HUES48 (cell line): Measurements from ENCODE around the gene LRRIQ4.

Experiments
- H3K27ac ChIP-seq: one replicate; pipeline ENCODE4 v1.7.0; 2013; ENCODE audit warnings: low read depth, low read length, inconsistent platforms
- H3K27me3 ChIP-seq: 2 replicates; pipeline ENCODE4 v1.6.1; 2013; ENCODE audit warnings: mild to moderate bottlenecking, low read length; ENCODE audit not compliant: control insufficient read depth, insufficient read depth
- H3K36me3 ChIP-seq: 2 replicates; pipeline ENCODE4 v1.6.1; 2013; ENCODE audit warnings: low read length; ENCODE audit not compliant: control insufficient read depth, insufficient read depth
- H3K4me1 ChIP-seq: 2 replicates; pipeline ENCODE4 v1.6.1; 2013; ENCODE audit warnings: mild to moderate bottlenecking, low read length; ENCODE audit not compliant: control insufficient read depth, insufficient read depth
- H3K4me3 ChIP-seq: 2 replicates; pipeline ENCODE4 v1.5.1; 2013; ENCODE audit warnings: mild to moderate bottlenecking, low read depth, low read length
- H3K9ac ChIP-seq: 2 replicates; pipeline ENCODE4 v1.6.1; 2013; ENCODE audit warnings: mild to moderate bottlenecking, low read depth, low read length, moderate library complexity
- H3K9me3 ChIP-seq: 2 replicates; pipeline ENCODE4 v1.6.1; 2013; ENCODE audit warnings: low read length; ENCODE audit not compliant: control insufficient read depth, insufficient read depth

LRRIQ4 gene

GRCh38 chr3:169812332-169813235 is at the start of gene LRRIQ4, which contains the start of gene LRRC34:
Gene LRRIQ4 (plus strand): TSS chr3:169812870. CDS start chr3:169821922, 9,052 bp downstream.
Gene LRRC34 (minus strand): TSS chr3:169812904. CDS start chr3:169812548, 356 bp downstream.
- peak within 1 kb of the TSS; percentile 46 for H3K27ac ChIP-seq
- H3K4me3 ChIP-seq, result peak within 1 kb of the TSS; percentile 70
- no peaks in the 10 kb centered on the region for H3K36me3 ChIP-seq
- peaks cover 13% of the 10 kb centered on the region for H3K4me1 ChIP-seq
- H3K9me3 ChIP-seq, result peaks cover 4% of the 10 kb centered on the region; the same call in 1 of the 2 replicates
- peak within 1 kb of the TSS; percentile 56; the same call in 1 of the 2 replicates for H3K9ac ChIP-seq
- peaks cover 14% of the 10 kb centered on the region for H3K27me3 ChIP-seq

DNA sequence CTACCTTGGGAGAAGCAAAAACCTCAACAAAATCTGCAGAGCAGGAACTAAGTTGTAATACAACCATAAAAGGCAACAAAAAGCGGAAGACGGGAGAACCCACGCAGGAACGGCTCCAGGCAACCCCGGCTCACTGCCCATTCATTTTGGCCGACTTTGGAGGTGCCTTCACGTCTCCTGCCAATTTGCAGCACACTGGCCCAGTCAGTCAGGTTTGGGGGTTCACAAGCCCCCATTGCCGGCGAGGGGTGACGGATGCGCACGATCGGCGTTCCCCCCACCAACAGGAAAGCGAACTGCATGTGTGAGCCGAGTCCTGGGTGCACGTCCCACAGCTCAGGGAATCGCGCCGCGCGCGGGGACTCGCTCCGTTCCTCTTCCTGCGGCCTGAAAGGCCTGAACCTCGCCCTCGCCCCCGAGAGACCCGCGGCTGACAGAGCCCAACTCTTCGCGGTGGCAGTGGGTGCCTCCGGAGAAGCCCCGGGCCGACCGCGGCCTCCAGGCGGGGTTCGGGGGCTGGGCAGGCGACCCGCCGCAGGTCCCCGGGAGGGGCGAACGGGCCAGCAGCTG is 48.3 kb upstream of the LRRIQ4 start:
- H3K27ac ChIP-seq, result peak overlapping the region; percentile 55
- H3K27me3 ChIP-seq, result no peaks in the 10 kb centered on the region
- H3K4me3 ChIP-seq, result peak overlapping the region; percentile 78
- peak overlapping the region; percentile 72 for H3K9ac ChIP-seq
- no peaks in the 10 kb centered on the region for H3K4me1 ChIP-seq
- H3K9me3 ChIP-seq, result peaks cover 8% of the 10 kb centered on the region; the same call in 1 of the 2 replicates
- H3K36me3 ChIP-seq, result peaks cover 4% of the 10 kb centered on the region; the same call in 1 of the 2 replicates

- peak within 1 kb of the TSS; percentile 55 for H3K27ac ChIP-seq
- H3K27me3 ChIP-seq, result no peaks in the 10 kb centered on the region
- H3K36me3 ChIP-seq, result peaks cover 4% of the 10 kb centered on the region; the same call in 1 of the 2 replicates
- H3K9ac ChIP-seq, result peak within 1 kb of the TSS; percentile 72
- peaks cover 6% of the 10 kb centered on the region; the same call in 1 of the 2 replicates for H3K9me3 ChIP-seq
- H3K4me1 ChIP-seq, result no peaks in the 10 kb centered on the region
- H3K4me3 ChIP-seq, result peak within 1 kb of the TSS; percentile 78
These were observed 47.6 kb upstream of the LRRIQ4 start, which contains the start of gene TERC for GRCh38 chr3:169764882-169765612. Gene TERC (minus strand): TSS chr3:169765060.

DNA sequence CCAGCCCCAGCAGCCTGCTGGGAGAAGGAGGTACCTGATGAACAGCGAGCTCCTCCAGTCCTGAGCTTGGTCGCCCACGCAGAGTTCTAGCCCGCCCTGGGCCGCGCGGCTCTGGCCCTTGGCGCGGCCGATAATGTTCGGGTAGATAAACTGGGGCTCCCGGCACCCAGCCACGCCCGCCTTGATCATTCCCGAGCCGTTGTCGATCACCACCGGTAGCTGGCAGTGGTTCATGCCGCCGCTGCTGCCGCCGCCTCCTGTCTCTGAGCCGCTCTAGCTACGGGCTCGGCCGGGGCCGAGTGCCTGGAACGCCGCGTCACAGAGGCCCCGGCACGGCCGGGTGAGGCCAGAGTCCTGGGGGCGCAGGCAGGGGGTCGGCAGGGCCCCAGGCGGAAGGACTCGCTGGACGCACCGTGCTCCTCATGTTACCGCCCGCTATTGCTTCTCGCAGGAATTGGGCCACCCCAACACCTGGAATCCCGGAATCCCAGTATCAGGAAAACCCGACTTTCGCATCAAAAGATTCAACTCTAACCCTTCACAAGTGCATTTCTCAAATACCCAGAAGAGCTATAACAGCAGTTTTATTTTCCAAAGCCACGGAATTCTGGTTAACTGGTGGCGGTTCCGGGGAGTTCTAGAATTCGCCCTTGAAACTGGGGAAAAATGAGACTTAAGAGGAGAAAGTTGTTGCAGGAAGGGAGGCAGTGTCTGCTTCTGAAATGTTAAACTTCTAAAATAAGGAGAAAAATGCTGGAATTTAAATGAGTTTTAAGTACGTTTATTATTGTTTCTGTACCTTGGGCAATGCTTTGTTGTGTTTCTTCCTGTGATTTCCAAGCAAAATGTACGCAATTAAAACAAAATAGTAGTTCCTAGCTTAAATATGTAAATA is 43.1 kb upstream of the LRRIQ4 start, which contains the start of gene ACTRT3:
TSS of gene ACTRT3 (minus strand) at position 275 of the 895 bp plus-strand sequence. CDS start at position 234, 41 bp downstream.
- Histone ChIP-seq H3K36me3 (peaks cover 10% of the 10 kb centered on the region; the same call in 1 of the 2 replicates), H3K27me3 (no peaks in the 10 kb centered on the region), H3K27ac (peak within 1 kb of the TSS; percentile 75), H3K9ac (peak within 1 kb of the TSS; percentile 61), H3K4me1 (peaks cover 8% of the 10 kb centered on the region; the same call in 1 of the 2 replicates), H3K9me3 (no peaks in the 10 kb centered on the region), H3K4me3 (peak within 1 kb of the TSS; percentile 91)

DNA sequence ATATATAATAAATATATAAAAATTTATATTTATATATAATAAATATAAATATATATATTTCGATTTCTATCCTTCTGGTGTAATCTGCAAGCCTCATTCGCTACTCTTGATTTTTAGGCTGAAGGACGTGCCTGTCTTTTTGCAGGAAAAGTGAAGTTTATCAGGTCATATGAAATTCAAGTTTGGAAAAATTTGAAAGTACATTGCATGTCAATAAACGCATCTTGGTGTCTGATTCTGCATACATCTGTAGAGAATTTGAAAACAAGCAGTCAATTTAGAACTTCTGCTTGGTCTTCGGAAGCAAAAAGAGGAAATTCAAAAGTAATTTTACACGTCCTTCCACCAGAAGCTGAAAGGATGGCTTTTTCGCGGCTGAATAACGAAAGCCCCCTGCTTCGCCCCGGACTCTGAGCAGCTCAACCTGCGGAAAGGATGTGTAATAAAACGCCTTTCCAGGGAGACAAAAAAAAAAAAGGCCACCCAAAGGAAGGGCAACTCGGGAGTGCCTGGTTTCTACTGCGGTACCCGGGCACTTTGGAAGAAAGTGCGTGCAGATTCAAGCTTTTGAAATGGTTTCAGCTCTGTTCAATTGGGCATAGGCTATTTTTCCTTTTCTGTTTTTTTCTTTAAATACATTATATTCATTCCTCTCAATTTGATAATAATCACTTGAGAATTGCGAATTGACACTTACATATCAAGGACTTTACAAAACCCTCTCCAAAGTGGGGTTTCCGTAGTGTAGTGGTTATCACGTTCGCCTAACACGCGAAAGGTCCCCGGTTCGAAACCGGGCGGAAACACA is 41.0 kb upstream of the LRRIQ4 start:
- H3K9ac ChIP-seq, result peak overlapping the region; percentile 94
- H3K27ac ChIP-seq, result peak overlapping the region; percentile 77
- no peaks in the 10 kb centered on the region for H3K9me3 ChIP-seq
- H3K4me1 ChIP-seq, result peaks cover 23% of the 10 kb centered on the region
- peaks cover 26% of the 10 kb centered on the region for H3K36me3 ChIP-seq
- H3K4me3 ChIP-seq, result peak overlapping the region; percentile 94
- H3K27me3 ChIP-seq, result no peaks in the 10 kb centered on the region

GRCh38 chr3:169772305-169772896 is 40.3 kb upstream of the LRRIQ4 start:
- H3K9me3 ChIP-seq, result no peaks in the 10 kb centered on the region
- peaks cover 23% of the 10 kb centered on the region for H3K4me1 ChIP-seq
- peak overlapping the region; percentile 94 for H3K4me3 ChIP-seq
- peak overlapping the region; percentile 99 for H3K27ac ChIP-seq
- peak overlapping the region; percentile 94 for H3K9ac ChIP-seq
- H3K36me3 ChIP-seq, result peaks cover 33% of the 10 kb centered on the region
- H3K27me3 ChIP-seq, result no peaks in the 10 kb centered on the region

GRCh38 chr3:169772897-169773816 is 39.5 kb upstream of the LRRIQ4 start, which contains the start of gene MYNN:
Gene MYNN (plus strand): TSS chr3:169773396. CDS start chr3:169774296, 900 bp downstream.
- no peaks in the 10 kb centered on the region for H3K9me3 ChIP-seq
- peak within 1 kb of the TSS; percentile 94 for H3K9ac ChIP-seq
- H3K27ac ChIP-seq, result peak within 1 kb of the TSS; percentile 99
- H3K4me1 ChIP-seq, result peaks cover 23% of the 10 kb centered on the region
- H3K4me3 ChIP-seq, result peak within 1 kb of the TSS; percentile 94
- no peaks in the 10 kb centered on the region for H3K27me3 ChIP-seq
- H3K36me3 ChIP-seq, result peaks cover 37% of the 10 kb centered on the region

DNA sequence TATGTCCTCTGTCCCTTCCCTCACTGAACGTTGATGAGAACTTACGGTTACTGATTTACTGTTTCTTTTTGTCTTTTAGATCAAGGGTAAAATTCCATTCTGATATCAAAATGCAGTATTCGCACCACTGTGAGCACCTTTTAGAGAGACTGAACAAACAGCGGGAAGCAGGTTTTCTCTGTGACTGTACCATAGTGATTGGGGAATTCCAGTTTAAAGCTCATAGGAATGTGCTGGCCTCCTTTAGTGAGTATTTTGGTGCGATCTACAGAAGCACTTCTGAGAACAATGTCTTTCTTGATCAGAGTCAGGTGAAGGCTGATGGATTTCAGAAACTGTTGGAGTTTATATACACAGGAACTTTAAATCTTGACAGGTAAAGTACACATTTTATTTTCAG is 38.5 kb upstream of the LRRIQ4 start:
- Histone ChIP-seq H3K27me3 (no peaks in the 10 kb centered on the region), H3K4me1 (peaks cover 23% of the 10 kb centered on the region), H3K4me3 (peak overlapping the region; percentile 94), H3K27ac (peak overlapping the region; percentile 99), H3K36me3 (peaks cover 47% of the 10 kb centered on the region), H3K9me3 (no peaks in the 10 kb centered on the region), H3K9ac (peak overlapping the region; percentile 94)
